ENCODE measurements around the gene NEK9.
"Not testable (repeated sequence)": the region's sequence is repeated elsewhere in the genome, so short reads cannot be mapped to it uniquely, and the experiment has no call there.

NEK9 gene

GRCh38 chr14:75126679-75127473 is at the start of gene NEK9:
Gene NEK9, minus strand, starts transcription at chr14:75127048. Its CDS starts 127 bp downstream, at chr14:75126921.
- DNase-seq: peak; percentile 85 to 86

- DNase-seq: peak; percentile 89 to 92
Measured at GRCh38 chr14:75176142-75176820, 49.4 kb upstream of the NEK9 start, which contains the start of gene TMED10. Gene TMED10, minus strand, starts transcription at chr14:75176612. Its CDS starts 33 bp downstream, at chr14:75176579.

- DNase-seq: no peak
Measured at GRCh38 chr14:75175677-75176141, 48.9 kb upstream of the NEK9 start.

GRCh38 chr14:75174066-75174465 is 47.2 kb upstream of the NEK9 start:
- DNase-seq: no peak

GRCh38 chr14:75170772-75171171 is 43.9 kb upstream of the NEK9 start:
- DNase-seq: no peak

- DNase-seq: no peak
Measured at GRCh38 chr14:75168586-75169335, 41.9 kb upstream of the NEK9 start.

- DNase-seq: no peak
Measured at GRCh38 chr14:75167325-75167724, 40.5 kb upstream of the NEK9 start.

GRCh38 chr14:75165586-75166391 is 38.9 kb upstream of the NEK9 start:
- no peak for DNase-seq

GRCh38 chr14:75164809-75165208 is 38.0 kb upstream of the NEK9 start:
- DNase-seq: no peak

GRCh38 chr14:75163677-75164076 is 36.8 kb upstream of the NEK9 start:
- DNase-seq: no peak

GRCh38 chr14:75162631-75163030 is 35.8 kb upstream of the NEK9 start:
- DNase-seq: no peak

- no peak for DNase-seq
Measured at GRCh38 chr14:75158843-75159614, 32.2 kb upstream of the NEK9 start.

- DNase-seq: no peak
Measured at GRCh38 chr14:75156901-75157300, 30.1 kb upstream of the NEK9 start.

GRCh38 chr14:75156111-75156510 is 29.3 kb upstream of the NEK9 start:
- no peak for DNase-seq

GRCh38 chr14:75155169-75155568 is 28.3 kb upstream of the NEK9 start:
- no peak for DNase-seq

GRCh38 chr14:75153295-75153694 is 26.4 kb upstream of the NEK9 start:
- DNase-seq: no peak

- DNase-seq: no peak
Measured at GRCh38 chr14:75151851-75152250, 25.0 kb upstream of the NEK9 start.

- not testable (repeated sequence) for DNase-seq
Measured at GRCh38 chr14:75150637-75151036, 23.8 kb upstream of the NEK9 start.

- DNase-seq: no peak
Measured at GRCh38 chr14:75150150-75150549, 23.3 kb upstream of the NEK9 start.

GRCh38 chr14:75147423-75148071 is 20.7 kb upstream of the NEK9 start:
- no peak for DNase-seq

- no peak for DNase-seq
Measured at GRCh38 chr14:75144944-75145343, 18.1 kb upstream of the NEK9 start.

All from activated CD4-positive, alpha-beta T cell treated with anti-CD3 and anti-CD28 coated beads for 4 hours (primary cell).